Measurements from ENCODE around the gene ARHGAP8.

GRCh38 chr22:44721213-44721612 is 31.2 kb upstream of the ARHGAP8 start:
- no peak for TF ChIP-seq POLR2A (IDR thresholded peaks at IDR 0.05)
- TF ChIP-seq CTCF (IDR thresholded peaks at IDR 0.05), result no peak
